K562 (cell line): ENCODE data around the gene TRUB1. TPM values are rescaled to one million over a fixed set of nuclear protein-coding genes. Genes with fewer than 3 reads are reported as not detected.

Experiments
- CREB5 ChIP-seq: fragments of 250-450 bp; sonication (Bioruptor Pico); IDR thresholded peaks from 2 replicates; pipeline ENCODE4 v1.5.0; 2020; ENCODE audit warnings: mild to moderate bottlenecking
- HIVEP1 ChIP-seq: fragments of 250-450 bp; sonication (Bioruptor Pico); IDR thresholded peaks from 2 replicates; pipeline ENCODE4 v1.4.0; 2020; ENCODE audit warnings: mild to moderate bottlenecking
- KDM5B ChIP-seq: fragments of 200-600 bp; sonication (generic); IDR thresholded peaks from 2 replicates; pipeline ENCODE4 v1.6.1; 2012; ENCODE audit warnings: low read depth, mild to moderate bottlenecking, moderate library complexity, low read length, control low read depth, inconsistent platforms; ENCODE audit not compliant: insufficient replicate concordance
- KLF6 ChIP-seq: fragments of 250-450 bp; sonication (Bioruptor Pico); IDR thresholded peaks from 2 replicates; pipeline ENCODE4 v1.4.0; 2020; ENCODE audit warnings: mild to moderate bottlenecking, moderate library complexity, borderline replicate concordance
- MBD1 ChIP-seq: fragments of 250-450 bp; sonication (Bioruptor Pico); IDR thresholded peaks from 2 replicates; pipeline ENCODE4 v1.8.0; 2022; ENCODE audit warnings: inconsistent platforms
- PATZ1 ChIP-seq: fragments of 250-450 bp; sonication (Bioruptor Pico); IDR thresholded peaks from 2 replicates; pipeline ENCODE4 v1.5.0; 2020; ENCODE audit warnings: mild to moderate bottlenecking, borderline replicate concordance
- SAP30 ChIP-seq: fragments of 200-600 bp; sonication (generic); IDR thresholded peaks from 2 replicates; pipeline ENCODE4 v1.6.1; 2012; ENCODE audit warnings: borderline replicate concordance, low read depth, mild to moderate bottlenecking, moderate library complexity, low read length, control low read depth, inconsistent platforms; ENCODE audit not compliant: insufficient read depth, poor library complexity, severe bottlenecking
- SREBF2 ChIP-seq: sonication (generic); formaldehyde crosslinking; IDR thresholded peaks from 2 replicates; pipeline ENCODE4 v1.4.0; 2020; ENCODE audit warnings: mild to moderate bottlenecking, missing genetic modification reagents
- USF2 ChIP-seq: sonication (generic); formaldehyde crosslinking; IDR thresholded peaks from 2 replicates; pipeline ENCODE4 v1.5.0; 2020; ENCODE audit warnings: missing genetic modification reagents
- ZFPM2 ChIP-seq: fragments of 250-450 bp; sonication (Bioruptor Pico); IDR thresholded peaks from 2 replicates; pipeline ENCODE4 v1.5.1; 2022; ENCODE audit warnings: mild to moderate bottlenecking
- ZNF23 ChIP-seq: fragments of 250-450 bp; sonication (Bioruptor Pico); IDR thresholded peaks from 2 replicates; pipeline ENCODE4 v1.4.0; 2020; ENCODE audit warnings: mild to moderate bottlenecking
- polyA plus RNA-seq, 8 experiments: library from polyadenylated mRNA; depleted of rRNA in 4 of 8; stranded (reverse) in 5 of 8; unstranded in 3 of 8; fragments of >200 nt; fragmentation: Nextera tagmentation in 2 of 8; fragmentation: Illumina TruSeq in 1 of 8; extraction: Ambion mirVana in 2 of 8; extraction: Trizol in 1 of 8; gene quantifications; 2 replicates each; pipeline versions ENCODE4 v1.2.1 to v1.2.3, GENCODE V29; 2011 to 2014; ENCODE audit warnings: inconsistent platforms in 1 of 8, missing spikeins in 1 of 8
- total RNA-seq, 7 experiments: library from RNA; depleted of rRNA in 6 of 7; stranded (reverse); fragments of >200 nt in 6 of 7; fragmentation: Illumina TruSeq in 2 of 7; extraction: Trizol in 2 of 7; gene quantifications; 2 replicates each; pipeline versions ENCODE4 v1.2.1 to v1.2.3, GENCODE V29; 2011 to 2021; ENCODE audit warnings: low replicate concordance in 1 of 7

The TRUB1 gene
- total and polyA plus RNA-seq, 9 of the 15 experiments (the other 6 are each of a cell fraction or from before 2014, with no cell fraction given): 4.6 to 16.5 (median 11.5) TPM

GRCh38 chr10:114923551-114923950, 14.4 kb upstream of the TRUB1 start (continued):
- TF ChIP-seq SREBF2 (CRISPR knock-in tag) (no peak), ZFPM2 (CRISPR knock-in tag) (no peak), PATZ1 (no peak), USF2 (CRISPR knock-in tag) (no peak), SAP30 (no peak), HIVEP1 (CRISPR knock-in tag) (no peak), ZNF23 (CRISPR knock-in tag) (no peak), CREB5 (no peak), KDM5B (no peak), KLF6 (CRISPR knock-in tag) (no peak), MBD1 (CRISPR knock-in tag) (no peak)
